Keratinocyte (primary cell): ENCODE results near the gene TMEM134. TPM values are rescaled to one million over a fixed set of nuclear protein-coding genes. Genes with fewer than 3 reads are reported as not detected.

Source experiments
- DNase-seq: peaks from one replicate; pipeline ENCODE4 v3.0.0-alpha.2; 2011; ENCODE audit warnings: low read depth, missing footprints, low spot score
- FAIRE-seq: peaks from 2 replicates; lab custom pipeline; 2011; peaks lifted over from hg19 to GRCh38; lab: Jason Lieb, UNC
- H2AFZ ChIP-seq: 2 replicates; pipeline ENCODE4 v1.6.0; 2012; ENCODE audit warnings: low read length, control low read depth, inconsistent platforms; ENCODE audit not compliant: control insufficient read depth
- H3K27ac ChIP-seq: 2 replicates; pipeline ENCODE4 v1.5.1; 2011; ENCODE audit warnings: low read length; ENCODE audit not compliant: control insufficient read depth, insufficient read depth
- H3K27me3 ChIP-seq: 3 replicates; pipeline ENCODE4 v1.6.0; 2011; ENCODE audit warnings: low read length; ENCODE audit not compliant: control insufficient read depth, insufficient read depth; ENCODE audit errors: extremely low read depth
- H3K36me3 ChIP-seq, 2 experiments: 2 replicates in 1 of 2; 3 replicates in 1 of 2; pipeline ENCODE4 v1.5.1; 2011; ENCODE audit warnings: low read length in 2 of 2, mild to moderate bottlenecking in 1 of 2; ENCODE audit not compliant: control insufficient read depth in 2 of 2, insufficient read depth in 2 of 2; ENCODE audit errors: extremely low read depth in 1 of 2
- H3K4me1 ChIP-seq: 3 replicates; pipeline ENCODE4 v1.5.1; 2011; ENCODE audit warnings: low read length; ENCODE audit not compliant: control insufficient read depth, insufficient read depth; ENCODE audit errors: extremely low read depth
- H3K4me2 ChIP-seq: 3 replicates; pipeline ENCODE4 v1.6.0; 2011; ENCODE audit warnings: low read depth, low read length; ENCODE audit not compliant: control insufficient read depth, insufficient read depth; ENCODE audit errors: extremely low read depth
- H3K4me3 ChIP-seq, 3 experiments: fragments of 200-600 bp in 1 of 3; sonication (generic) in 1 of 3; 2 replicates in 2 of 3; 3 replicates in 1 of 3; pipeline ENCODE4 v1.5.1; 2011 to 2016; ENCODE audit warnings: low read length in 3 of 3, mild to moderate bottlenecking in 3 of 3, control low read depth in 2 of 3, inconsistent platforms in 1 of 3, low read depth in 1 of 3, mixed read lengths in 1 of 3, mixed run types in 1 of 3, moderate library complexity in 1 of 3; ENCODE audit not compliant: control insufficient read depth in 2 of 3, insufficient read depth in 2 of 3; ENCODE audit errors: extremely low read depth in 1 of 3
- H3K79me2 ChIP-seq: 2 replicates; pipeline ENCODE4 v1.6.0; 2012; ENCODE audit warnings: low read length; ENCODE audit not compliant: control insufficient read depth, insufficient read depth
- H3K9ac ChIP-seq: 3 replicates; pipeline ENCODE4 v1.6.0; 2011; ENCODE audit warnings: low read length; ENCODE audit not compliant: control insufficient read depth, insufficient read depth; ENCODE audit errors: extremely low read depth
- H3K9me1 ChIP-seq: 3 replicates; pipeline ENCODE4 v1.6.0; 2011; ENCODE audit warnings: low read length; ENCODE audit not compliant: control insufficient read depth, insufficient read depth; ENCODE audit errors: extremely low read depth
- H3K9me3 ChIP-seq: 2 replicates; pipeline ENCODE4 v1.5.1; 2012; ENCODE audit warnings: low read depth, low read length; ENCODE audit not compliant: control insufficient read depth
- H4K20me1 ChIP-seq: 3 replicates; pipeline ENCODE4 v1.6.0; 2011; ENCODE audit warnings: low read length; ENCODE audit not compliant: control insufficient read depth, insufficient read depth; ENCODE audit errors: extremely low read depth
- CTCF ChIP-seq, 3 experiments: IDR thresholded peaks in 1 of 3; conservative IDR thresholded peaks in 1 of 3; optimal IDR thresholded peaks in 1 of 3; 2 replicates in 2 of 3; 3 replicates in 1 of 3; pipeline versions ENCODE3 to v1.5.1; 2011; ENCODE audit warnings: low read length in 3 of 3, mild to moderate bottlenecking in 3 of 3, moderate library complexity in 2 of 3, control low read depth in 1 of 3, inconsistent platforms in 1 of 3; ENCODE audit not compliant: insufficient read depth in 2 of 3; ENCODE audit errors: extremely low read depth in 1 of 3
- EZH2 ChIP-seq: IDR thresholded peaks from one replicate; pipeline ENCODE4 v1.6.1; 2012; ENCODE audit warnings: inconsistent platforms, mild to moderate bottlenecking, low read length, moderate library complexity
- dilution Hi-C: fragments of 300-500 bp; cut with MboI; formaldehyde crosslinking; loops from one replicate; pipeline ENCODE4 v1.7.0; 2020; ENCODE audit warnings: low sequenced_read_pairs; ENCODE audit not compliant: extremely low pct_ligation_motif_present
- polyA plus RNA-seq, 5 experiments: library from polyadenylated mRNA; depleted of rRNA in 3 of 5; stranded (reverse) in 3 of 5; stranded (forward) in 1 of 5; unstranded in 1 of 5; fragments of >200 nt; gene quantifications; 1 replicate in 1 of 5; 2 replicates in 3 of 5; 3 replicates in 1 of 5; pipeline versions ENCODE4 v1.2.1 to v1.2.3, GENCODE V29; 2011 to 2012; ENCODE audit warnings: missing spikeins in 2 of 5, low read depth in 1 of 5, low replicate concordance in 1 of 5

Gene TMEM134
- polyA plus RNA-seq, 1 donor (not counting 4 experiments of a cell fraction or from before 2014, with no cell fraction given): 24.7 TPM

GRCh38 chr11:67463186-67463585, 5.9 kb downstream of the TMEM134 start:
- Histone ChIP-seq H3K4me2 (no peak overlapping the region), H4K20me1 (no peaks in the 10 kb centered on the region), H3K27ac (no peak overlapping the region), H3K4me1 (peaks cover 25% of the 10 kb centered on the region), H3K9me1 (no peaks in the 10 kb centered on the region), H3K9ac (no peak overlapping the region), H2AFZ (no peak overlapping the region), H3K9me3 (no peaks in the 10 kb centered on the region), H3K79me2 (no peaks in the 10 kb centered on the region), H3K36me3 (peaks cover 0 to 5% of the 10 kb centered on the region in 2 experiments), H3K27me3 (no peaks in the 10 kb centered on the region), H3K4me3 (no peak overlapping the region)
- TF ChIP-seq EZH2 (no peak), CTCF (optimal IDR thresholded peaks at IDR 0.05 in 1 of 3, IDR thresholded peaks at IDR 0.05 in 1 of 3, conservative IDR thresholded peaks at IDR 0.05 in 1 of 3; ENCODE audit: extremely low read depth in 1 of 3, insufficient read depth in 2 of 3, low read length in 3 of 3) (no peak)
- no peak for DNase-seq
- FAIRE-seq: no peak
- dilution Hi-C loops: no loop called here

- FAIRE-seq (no peak), DNase-seq (no peak)
- H4K20me1 ChIP-seq: no peaks in the 10 kb centered on the region
- peaks cover 2% of the 10 kb centered on the region for H3K4me1 ChIP-seq
- H3K27ac ChIP-seq: no peak overlapping the region
- H2AFZ ChIP-seq: no peak overlapping the region
- no peaks in the 10 kb centered on the region for H3K79me2 ChIP-seq
- H3K36me3 ChIP-seq: no peaks in the 10 kb centered on the region
- TF ChIP-seq CTCF (optimal IDR thresholded peaks at IDR 0.05 in 1 of 3, IDR thresholded peaks at IDR 0.05 in 1 of 3, conservative IDR thresholded peaks at IDR 0.05 in 1 of 3; ENCODE audit: extremely low read depth in 1 of 3, insufficient read depth in 2 of 3, low read length in 3 of 3): no peak
- no peak for TF ChIP-seq EZH2
- dilution Hi-C loops: no loop called here
- H3K4me3 ChIP-seq: no peak overlapping the region
- no peaks in the 10 kb centered on the region for H3K9me1 ChIP-seq
- H3K9me3 ChIP-seq: no peaks in the 10 kb centered on the region
- H3K4me2 ChIP-seq: no peak overlapping the region
- no peaks in the 10 kb centered on the region for H3K27me3 ChIP-seq
- no peak overlapping the region for H3K9ac ChIP-seq
Measured at GRCh38 chr11:67458266-67458665, 10.8 kb downstream of the TMEM134 start.
